HepG2 (cell line): ENCODE data around the gene IL32. TPM values are rescaled to one million over a fixed set of nuclear protein-coding genes. Genes with fewer than 3 reads are reported as not detected.

Experiments used
- ATAC-seq: fragments of 200-7000 bp; cut with Tn5 transposase; 3 replicates; pipeline ENCODE4 v1.9.1; 2020; ENCODE audit warnings: mild to moderate bottlenecking, moderate library complexity
- BruUV-seq: library from RNA; stranded (reverse); fragments of 400-500 nt; replicated peaks from 2 replicates; lab custom pipeline; 2021; lab: Mats Ljungman, UMichigan
- CTCF ChIA-PET: fragments of 300-600 bp; formaldehyde crosslinking; extraction: SDS; loops from one replicate; lab custom pipeline; 2021; ENCODE audit warnings: low total read pairs, inconsistent platforms, low intra/inter-chr PET ratio; lab: Yijun Ruan, JAX
- POLR2A ChIA-PET: fragments of 350-600 bp; sonication (Branson Sonifier 250); formaldehyde crosslinking; loops from one replicate; lab custom pipeline; 2020; ENCODE audit warnings: antibody characterized with exemption, inconsistent platforms; lab: Yijun Ruan, JAX
- DNase-seq: peaks from one replicate; pipeline ENCODE4 v3.0.0-alpha.2; 2015; ENCODE audit warnings: low spot score
- FAIRE-seq: peaks from 3 replicates; lab custom pipeline; 2011; peaks lifted over from hg19 to GRCh38; lab: Jason Lieb, UNC
- H2AFZ ChIP-seq: one replicate; pipeline ENCODE4 v1.6.1; 2011; ENCODE audit warnings: low read length, inconsistent platforms
- H3K27ac ChIP-seq: fragments of 300-600 bp; 3 replicates; pipeline ENCODE4 v1.8.0; 2011; ENCODE audit warnings: mixed run types, mild to moderate bottlenecking, mixed read lengths, low read length, inconsistent platforms; ENCODE audit not compliant: insufficient read depth; ENCODE audit errors: extremely low read length
- H3K27me3 ChIP-seq, 2 experiments: fragments of 200-600 bp in 1 of 2; 2 replicates in 1 of 2; 3 replicates in 1 of 2; pipeline versions ENCODE4 v1.6.0 to v1.8.0; 2011; ENCODE audit warnings: low read length in 2 of 2, mild to moderate bottlenecking in 2 of 2, moderate library complexity in 2 of 2, inconsistent platforms in 1 of 2; ENCODE audit not compliant: insufficient read depth in 2 of 2, control insufficient read depth in 1 of 2
- H3K36me3 ChIP-seq, 2 experiments: fragments of 200-600 bp in 1 of 2; replicated peaks in 1 of 2; 2 replicates in 1 of 2; 3 replicates in 1 of 2; pipeline versions ENCODE4 v1.5.1 to v1.8.0; 2011; ENCODE audit warnings: low read length in 2 of 2, inconsistent platforms in 1 of 2; ENCODE audit not compliant: insufficient read depth in 2 of 2, control insufficient read depth in 1 of 2
- H3K4me1 ChIP-seq: 2 replicates; pipeline ENCODE4 v1.5.1; 2012; ENCODE audit warnings: low read length, inconsistent platforms; ENCODE audit not compliant: insufficient read depth
- H3K4me2 ChIP-seq: 2 replicates; pipeline ENCODE4 v1.6.0; 2011; ENCODE audit warnings: low read depth, low read length, inconsistent platforms
- H3K4me3 ChIP-seq, 3 experiments: fragments of 200-600 bp in 1 of 3; sonication (generic), shearing (Covaris generic) in 1 of 3; replicated peaks in 1 of 3; 2 replicates each; pipeline ENCODE4 v1.5.1; 2011 to 2016; ENCODE audit warnings: low read length in 3 of 3, inconsistent platforms in 2 of 3, low read depth in 2 of 3, mild to moderate bottlenecking in 2 of 3, control low read depth in 1 of 3, mixed read lengths in 1 of 3; ENCODE audit not compliant: insufficient read depth in 1 of 3
- H3K79me2 ChIP-seq: one replicate; pipeline ENCODE4 v1.6.1; 2011; ENCODE audit warnings: low read length, inconsistent platforms; ENCODE audit not compliant: insufficient read depth
- H3K9ac ChIP-seq: 2 replicates; pipeline ENCODE4 v1.6.0; 2011; ENCODE audit warnings: mild to moderate bottlenecking, low read depth, low read length, inconsistent platforms; ENCODE audit not compliant: insufficient read depth
- H3K9me3 ChIP-seq: 2 replicates; pipeline ENCODE4 v1.5.1; 2012; ENCODE audit warnings: mild to moderate bottlenecking, low read length
- H4K20me1 ChIP-seq: 2 replicates; pipeline ENCODE4 v1.6.0; 2011; ENCODE audit warnings: inconsistent platforms, mild to moderate bottlenecking, low read length, moderate library complexity; ENCODE audit not compliant: insufficient read depth
- ELF4 ChIP-seq: sonication (generic); formaldehyde crosslinking; IDR thresholded peaks from 2 replicates; pipeline ENCODE4 v1.5.0; 2020; ENCODE audit warnings: missing genetic modification reagents, mild to moderate bottlenecking, moderate library complexity, borderline replicate concordance
- REPIN1 ChIP-seq: sonication (generic); formaldehyde crosslinking; IDR thresholded peaks from 2 replicates; pipeline ENCODE4 v1.8.0; 2022; ENCODE audit warnings: missing genetic modification reagents, low read depth, mild to moderate bottlenecking, borderline replicate concordance
- TOPORS ChIP-seq: sonication (generic); formaldehyde crosslinking; IDR thresholded peaks from 2 replicates; pipeline ENCODE4 v1.8.0; 2023; ENCODE audit warnings: mild to moderate bottlenecking, missing genetic modification reagents
- ZBTB7B ChIP-seq: sonication (generic); formaldehyde crosslinking; IDR thresholded peaks from 2 replicates; pipeline ENCODE4 v1.4.0; 2020; ENCODE audit warnings: missing genetic modification reagents
- ZIK1 ChIP-seq: sonication (generic); formaldehyde crosslinking; IDR thresholded peaks from 2 replicates; pipeline ENCODE4 v1.5.0; 2020; ENCODE audit warnings: mild to moderate bottlenecking, low read depth, missing genetic modification reagents, borderline replicate concordance
- ZNF552 ChIP-seq: sonication (generic); formaldehyde crosslinking; IDR thresholded peaks from 2 replicates; pipeline ENCODE4 v1.9.0; 2022; ENCODE audit warnings: missing genetic modification reagents, mild to moderate bottlenecking, borderline replicate concordance
- ZNF558 ChIP-seq: sonication (generic); formaldehyde crosslinking; IDR thresholded peaks from 2 replicates; pipeline ENCODE4 v1.9.0; 2022; ENCODE audit warnings: mild to moderate bottlenecking, missing genetic modification reagents, borderline replicate concordance
- ZNF629 ChIP-seq: sonication (generic); formaldehyde crosslinking; conservative IDR thresholded peaks from 2 replicates; pipeline ENCODE4 v1.5.0; 2020; ENCODE audit warnings: missing genetic modification reagents
- ZNF772 ChIP-seq: sonication (generic); formaldehyde crosslinking; IDR thresholded peaks from 2 replicates; pipeline ENCODE4 v1.5.0; 2020; ENCODE audit warnings: mild to moderate bottlenecking, missing genetic modification reagents
- ZSCAN5A ChIP-seq: sonication (generic); formaldehyde crosslinking; IDR thresholded peaks from 2 replicates; pipeline ENCODE4 v1.8.0; 2022; ENCODE audit warnings: mild to moderate bottlenecking, missing genetic modification reagents, borderline replicate concordance
- WGBS: methylation state at CpG from one replicate; pipeline ENCODE4 v1.1.6; 2017; ENCODE audit warnings: low lambda C conversion rate; 5-methylcytosine and 5-hydroxymethylcytosine counted together
- in situ Hi-C: cut with HindIII; loops from 2 replicates; pipeline ENCODE4 v1.10.0; 2017; ENCODE audit warnings: low pct_unique_long_range_greater_than_20kb; ENCODE audit not compliant: extremely low pct_ligation_motif_present
- intact Hi-C: fragments of 100-400 bp; cut with micrococcal nuclease; formaldehyde crosslinking; loops from one replicate; pipeline ENCODE4 v1.10.0; 2022; ENCODE audit not compliant: unreplicated experiment
- polyA plus RNA-seq, 8 experiments: library from polyadenylated mRNA; depleted of rRNA in 3 of 8; stranded (reverse) in 7 of 8; unstranded in 1 of 8; fragments of >200 nt; fragmentation: Illumina TruSeq in 4 of 8; extraction: Trizol in 4 of 8; gene quantifications; 2 replicates each; pipeline versions ENCODE4 v1.2.1 to v1.2.3, GENCODE V29; 2011 to 2016; ENCODE audit warnings: low read depth in 4 of 8, missing spikeins in 1 of 8, mixed read lengths in 1 of 8; ENCODE audit not compliant: insufficient read depth in 1 of 8
- total RNA-seq, 5 experiments: library from RNA; depleted of rRNA; stranded (reverse); fragments of >200 nt; fragmentation: Illumina TruSeq; extraction: Trizol; gene quantifications; 2 replicates each; pipeline ENCODE4 v1.2.3, GENCODE V29; 2016; ENCODE audit warnings: low read depth in 1 of 5
- TF ChIP-seq, protein P1 (sequence below): sonication (generic); formaldehyde crosslinking; IDR thresholded peaks from 2 replicates; pipeline ENCODE4 v1.5.1; 2020; ENCODE audit warnings: mild to moderate bottlenecking, missing genetic modification reagents
- TF ChIP-seq, protein P2 (sequence below): sonication (generic); formaldehyde crosslinking; IDR thresholded peaks from 2 replicates; pipeline ENCODE4 v1.4.0; 2020; ENCODE audit warnings: mild to moderate bottlenecking, missing genetic modification reagents

IL32 gene
- total and polyA plus RNA-seq, 2 of the 13 experiments (the other 11 are each of a cell fraction or from before 2014, with no cell fraction given): 115 to 165 TPM

DNA sequence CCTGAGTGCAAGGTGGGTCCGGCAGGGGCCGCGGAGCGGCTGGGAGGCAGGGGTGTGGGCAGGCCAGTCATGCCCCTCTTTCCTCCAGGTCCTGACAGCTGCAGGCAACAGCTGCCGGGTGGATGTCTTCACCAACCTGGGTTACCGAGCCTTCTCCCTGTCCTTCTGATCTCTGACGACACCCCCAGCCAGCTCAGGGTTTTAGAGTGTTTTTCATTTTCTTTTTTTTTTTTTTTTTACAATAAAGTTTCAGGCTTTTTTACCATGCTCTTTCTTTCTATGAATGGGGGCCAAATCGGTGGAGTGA is 38.0 kb upstream of the IL32 start:
- POLR2A ChIA-PET: interaction anchor here (0.9 to 18.8 kb wide), 13 partner anchors 8 to 107 kb away, joined by 3 to 750 read pairs (median 6); partner anchors contain the start of genes CLDN9, IL32, KREMEN2 and PKMYT1
- CTCF ChIA-PET: interaction anchor here (1.7 kb wide), 1 partner anchor 24 kb away, joined by 11 read pairs; no protein-coding TSS in a partner anchor
- no TSS peak for BruUV-seq
- intact Hi-C loops: no loop called here
- H3K27me3 ChIP-seq: peaks cover 5 to 38% of the 10 kb centered on the region in 2 experiments
- DNase-seq: no peak
- H3K79me2 ChIP-seq: peaks cover 4% of the 10 kb centered on the region
- peaks cover 17% of the 10 kb centered on the region; the same call in 1 of the 2 replicates for H4K20me1 ChIP-seq
- H3K4me1 ChIP-seq: peaks cover 41% of the 10 kb centered on the region
- H3K9me3 ChIP-seq: no peaks in the 10 kb centered on the region
- in situ Hi-C loops: no loop called here
- no peak overlapping the region for H3K27ac ChIP-seq
- no peak overlapping the region for H3K9ac ChIP-seq
- H3K36me3 ChIP-seq: peaks cover 16 to 17% of the 10 kb centered on the region in 2 experiments; a peak in 4 of 5 replicates
- FAIRE-seq: no peak
- no peak for ATAC-seq
- H3K4me2 ChIP-seq: no peak overlapping the region
- no peak overlapping the region for H2AFZ ChIP-seq
- 93% methylated on average over 8 of the region's 8 CpGs for WGBS
- no peak overlapping the region for H3K4me3 ChIP-seq
- TF ChIP-seq ZNF558 (CRISPR knock-in tag) (no peak), ZNF629 (CRISPR knock-in tag) (no peak), ZNF772 (CRISPR knock-in tag) (no peak), ZBTB7B (CRISPR knock-in tag) (no peak), ZNF552 (CRISPR knock-in tag) (no peak), REPIN1 (CRISPR knock-in tag) (no peak), ZIK1 (CRISPR knock-in tag) (no peak), ZSCAN5A (CRISPR knock-in tag) (no peak), TOPORS (CRISPR knock-in tag) (no peak), ELF4 (CRISPR knock-in tag) (no peak)
- TF ChIP-seq, protein P1, sequence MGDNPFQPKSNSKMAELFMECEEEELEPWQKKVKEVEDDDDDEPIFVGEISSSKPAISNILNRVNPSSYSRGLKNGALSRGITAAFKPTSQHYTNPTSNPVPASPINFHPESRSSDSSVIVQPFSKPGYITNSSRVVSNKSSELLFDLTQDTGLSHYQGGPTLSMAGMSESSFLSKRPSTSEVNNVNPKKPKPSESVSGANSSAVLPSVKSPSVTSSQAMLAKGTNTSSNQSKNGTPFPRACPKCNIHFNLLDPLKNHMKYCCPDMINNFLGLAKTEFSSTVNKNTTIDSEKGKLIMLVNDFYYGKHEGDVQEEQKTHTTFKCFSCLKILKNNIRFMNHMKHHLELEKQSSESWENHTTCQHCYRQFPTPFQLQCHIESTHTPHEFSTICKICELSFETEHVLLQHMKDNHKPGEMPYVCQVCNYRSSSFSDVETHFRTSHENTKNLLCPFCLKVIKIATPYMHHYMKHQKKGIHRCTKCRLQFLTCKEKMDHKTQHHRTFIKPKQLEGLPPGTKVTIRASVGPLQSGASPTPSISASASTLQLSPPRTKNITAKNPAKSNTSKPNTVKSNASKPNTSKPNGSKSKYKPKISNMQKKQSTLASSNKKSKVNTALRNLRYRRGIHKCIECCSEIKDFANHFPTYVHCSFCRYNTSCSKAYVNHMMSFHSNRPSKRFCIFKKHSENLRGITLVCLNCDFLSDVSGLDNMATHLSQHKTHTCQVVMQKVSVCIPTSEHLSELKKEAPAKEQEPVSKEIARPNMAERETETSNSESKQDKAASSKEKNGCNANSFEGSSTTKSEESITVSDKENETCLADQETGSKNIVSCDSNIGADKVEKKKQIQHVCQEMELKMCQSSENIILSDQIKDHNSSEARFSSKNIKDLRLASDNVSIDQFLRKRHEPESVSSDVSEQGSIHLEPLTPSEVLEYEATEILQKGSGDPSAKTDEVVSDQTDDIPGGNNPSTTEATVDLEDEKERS (CRISPR knock-in tag): no peak
- TF ChIP-seq, protein P2, sequence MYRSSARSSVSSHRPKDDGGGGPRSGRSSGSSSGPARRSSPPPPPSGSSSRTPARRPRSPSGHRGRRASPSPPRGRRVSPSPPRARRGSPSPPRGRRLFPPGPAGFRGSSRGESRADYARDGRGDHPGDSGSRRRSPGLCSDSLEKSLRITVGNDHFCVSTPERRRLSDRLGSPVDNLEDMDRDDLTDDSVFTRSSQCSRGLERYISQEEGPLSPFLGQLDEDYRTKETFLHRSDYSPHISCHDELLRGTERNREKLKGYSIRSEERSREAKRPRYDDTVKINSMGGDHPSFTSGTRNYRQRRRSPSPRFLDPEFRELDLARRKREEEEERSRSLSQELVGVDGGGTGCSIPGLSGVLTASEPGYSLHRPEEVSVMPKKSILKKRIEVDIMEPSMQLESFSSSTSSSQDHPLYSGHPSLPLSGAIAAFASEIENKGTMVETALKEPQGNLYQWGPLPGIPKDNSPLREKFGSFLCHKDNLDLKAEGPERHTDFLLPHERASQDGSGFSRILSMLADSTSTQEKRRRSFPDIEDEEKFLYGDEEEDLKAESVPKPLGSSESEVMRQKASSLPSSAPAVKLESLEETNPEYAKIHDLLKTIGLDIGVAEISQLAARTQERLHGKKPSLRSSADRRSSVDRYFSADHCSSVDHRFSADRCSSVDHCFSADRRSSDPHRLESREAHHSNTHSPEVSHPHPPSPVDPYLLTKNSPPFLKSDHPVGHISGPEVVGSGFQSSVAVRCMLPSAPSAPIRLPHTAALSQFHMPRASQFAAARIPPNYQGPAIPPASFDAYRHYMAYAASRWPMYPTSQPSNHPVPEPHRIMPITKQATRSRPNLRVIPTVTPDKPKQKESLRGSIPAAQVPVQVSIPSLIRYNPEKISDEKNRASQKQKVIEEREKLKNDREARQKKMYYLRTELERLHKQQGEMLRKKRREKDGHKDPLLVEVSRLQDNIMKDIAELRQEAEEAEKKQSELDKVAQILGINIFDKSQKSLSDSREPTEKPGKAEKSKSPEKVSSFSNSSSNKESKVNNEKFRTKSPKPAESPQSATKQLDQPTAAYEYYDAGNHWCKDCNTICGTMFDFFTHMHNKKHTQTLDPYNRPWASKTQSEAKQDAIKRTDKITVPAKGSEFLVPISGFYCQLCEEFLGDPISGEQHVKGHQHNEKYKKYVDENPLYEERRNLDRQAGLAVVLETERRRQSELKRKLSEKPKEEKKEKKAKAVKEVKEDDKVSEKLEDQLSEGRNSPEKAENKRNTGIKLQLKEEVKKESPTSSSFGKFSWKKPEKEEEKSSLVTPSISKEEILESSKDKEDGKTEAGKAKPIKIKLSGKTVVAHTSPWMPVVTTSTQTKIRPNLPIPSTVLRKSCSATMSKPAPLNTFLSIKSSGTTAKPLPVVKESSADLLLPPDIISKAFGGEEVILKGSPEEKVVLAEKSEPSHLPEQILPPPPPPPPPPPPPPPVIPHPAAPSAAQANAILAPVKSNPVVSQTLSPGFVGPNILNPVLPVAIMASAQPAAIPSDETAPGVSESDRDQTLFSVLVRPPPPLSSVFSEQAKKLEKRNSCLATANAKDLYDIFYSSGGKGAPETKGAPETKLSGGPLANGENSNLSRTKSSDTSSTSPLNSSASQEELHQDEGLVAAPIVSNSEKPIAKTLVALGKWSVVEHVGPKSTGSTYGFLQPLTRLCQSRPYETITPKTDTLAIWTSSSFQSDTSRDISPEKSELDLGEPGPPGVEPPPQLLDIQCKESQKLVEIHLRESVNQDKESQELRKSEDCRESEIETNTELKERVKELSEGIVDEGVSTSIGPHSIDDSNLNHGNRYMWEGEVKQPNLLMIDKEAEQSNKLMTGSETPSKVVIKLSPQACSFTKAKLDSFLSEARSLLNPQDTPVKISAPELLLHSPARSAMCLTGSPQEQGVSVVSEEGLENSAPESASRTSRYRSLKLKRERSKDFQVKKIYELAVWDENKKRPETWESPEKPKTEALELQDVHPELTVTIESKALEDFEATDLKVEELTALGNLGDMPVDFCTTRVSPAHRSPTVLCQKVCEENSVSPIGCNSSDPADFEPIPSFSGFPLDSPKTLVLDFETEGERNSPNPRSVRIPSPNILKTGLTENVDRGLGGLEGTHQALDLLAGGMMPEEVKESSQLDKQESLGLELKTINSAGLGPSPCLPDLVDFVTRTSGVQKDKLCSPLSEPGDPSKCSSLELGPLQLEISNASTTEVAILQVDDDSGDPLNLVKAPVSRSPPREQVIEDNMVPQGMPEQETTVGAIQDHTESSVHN (CRISPR knock-in tag): no peak
